HEK293T (cell line): ENCODE measurements around the gene HCFC1R1.

Experiments used
- CTCF ChIA-PET: fragments of 350-600 bp; formaldehyde crosslinking; extraction: SDS; loops from one replicate; lab custom pipeline; 2021; ENCODE audit warnings: antibody characterized with exemption, inconsistent platforms; lab: Yijun Ruan, JAX
- POLR2A ChIA-PET: fragments of 350-600 bp; formaldehyde crosslinking; extraction: SDS; loops from one replicate; lab custom pipeline; 2020; ENCODE audit warnings: antibody characterized with exemption, inconsistent platforms; lab: Yijun Ruan, JAX
- DNase-seq: peaks from one replicate; pipeline ENCODE4 v3.0.0; 2012; ENCODE audit warnings: mixed read lengths; ENCODE audit errors: extremely low spot score
- ARNT ChIP-seq: fragments of 450-650 bp; IDR thresholded peaks from 2 replicates; pipeline ENCODE4 v1.6.1; 2017; ENCODE audit warnings: mild to moderate bottlenecking
- BHLHE40 ChIP-seq: fragments of 450-650 bp; IDR thresholded peaks from 2 replicates; pipeline ENCODE4 v1.6.1; 2016; ENCODE audit warnings: mild to moderate bottlenecking, moderate library complexity, borderline replicate concordance
- CTBP1 ChIP-seq: fragments of 450-650 bp; IDR thresholded peaks from 2 replicates; pipeline ENCODE4 v1.6.1; 2016; ENCODE audit warnings: borderline replicate concordance
- ELF4 ChIP-seq: fragments of 450-650 bp; IDR thresholded peaks from 2 replicates; pipeline ENCODE4 v1.6.1; 2017; ENCODE audit warnings: antibody characterized with exemption
- FOXA1 ChIP-seq: fragments of 450-650 bp; IDR thresholded peaks from 2 replicates; pipeline ENCODE4 v1.6.1; 2016; ENCODE audit warnings: mild to moderate bottlenecking
- FOXK2 ChIP-seq: fragments of 450-650 bp; IDR thresholded peaks from 2 replicates; pipeline ENCODE4 v1.6.1; 2016; ENCODE audit warnings: mild to moderate bottlenecking
- FOXM1 ChIP-seq: fragments of 450-650 bp; IDR thresholded peaks from 2 replicates; pipeline ENCODE4 v1.6.1; 2017; ENCODE audit warnings: mild to moderate bottlenecking, borderline replicate concordance
- HDGF ChIP-seq: fragments of 450-650 bp; IDR thresholded peaks from 2 replicates; pipeline ENCODE4 v1.6.1; 2017; ENCODE audit warnings: antibody characterized with exemption, borderline replicate concordance
- L3MBTL2 ChIP-seq: fragments of 450-650 bp; conservative IDR thresholded peaks from 2 replicates; pipeline ENCODE4 v1.6.1; 2016; ENCODE audit warnings: mild to moderate bottlenecking
- LEF1 ChIP-seq: fragments of 450-650 bp; IDR thresholded peaks from 2 replicates; pipeline ENCODE4 v1.6.1; 2017; ENCODE audit warnings: mild to moderate bottlenecking, borderline replicate concordance
- NFRKB ChIP-seq: fragments of 450-650 bp; IDR thresholded peaks from 2 replicates; pipeline ENCODE4 v1.6.1; 2016; ENCODE audit warnings: mild to moderate bottlenecking, moderate library complexity
- SP1 ChIP-seq: fragments of 450-650 bp; IDR thresholded peaks from 2 replicates; pipeline ENCODE4 v1.6.1; 2017
- SUZ12 ChIP-seq: fragments of 450-650 bp; IDR thresholded peaks from 2 replicates; pipeline ENCODE4 v1.6.1; 2016; ENCODE audit warnings: mild to moderate bottlenecking
- TARDBP ChIP-seq: fragments of 450-650 bp; IDR thresholded peaks from 2 replicates; pipeline ENCODE4 v1.6.1; 2016
- ZNF384 ChIP-seq: fragments of 450-650 bp; IDR thresholded peaks from 2 replicates; pipeline ENCODE4 v1.6.1; 2016
- TF ChIP-seq, protein P1 (sequence below): fragments of 450-650 bp; IDR thresholded peaks from 2 replicates; pipeline ENCODE4 v1.6.1; 2016

Gene HCFC1R1

DNA sequence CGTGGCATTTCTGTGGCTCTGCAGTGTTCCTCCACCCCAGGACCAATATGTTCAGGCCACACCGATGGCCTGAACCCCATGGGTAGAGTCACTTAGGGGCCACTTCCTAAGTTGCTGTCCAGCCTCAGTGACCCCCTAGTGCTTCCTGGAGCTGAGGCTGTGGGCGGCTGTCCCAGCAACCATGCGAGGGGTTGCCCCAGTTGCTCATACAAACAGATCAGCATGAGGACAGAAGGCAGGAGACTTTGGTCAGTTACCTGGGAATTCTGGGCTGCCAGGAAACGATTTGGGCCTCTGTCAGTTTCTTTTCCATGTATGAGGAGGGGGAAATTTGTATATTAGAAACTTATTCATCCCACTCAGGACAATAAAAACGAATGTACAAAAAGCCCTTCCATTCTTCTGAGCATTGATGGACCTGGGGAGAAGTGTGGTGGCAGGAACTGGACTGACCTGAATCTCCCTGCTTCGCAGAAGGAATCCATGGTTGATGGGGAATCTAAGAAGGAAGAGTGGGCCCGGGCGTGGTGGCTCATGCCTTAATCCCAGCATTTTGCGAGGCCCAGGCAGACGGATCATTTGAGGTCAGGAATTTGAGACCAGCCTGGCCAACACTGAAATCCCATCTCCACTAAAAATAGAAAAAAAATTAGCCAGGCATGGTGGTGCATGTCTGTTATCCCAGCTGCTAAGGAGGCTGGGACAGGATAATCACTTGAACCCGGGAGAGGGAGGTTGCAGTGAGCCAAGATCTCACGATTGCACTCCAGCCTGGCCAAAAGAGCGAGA lies 36.8 kb upstream of the HCFC1R1 start:
- TF ChIP-seq SUZ12 (no peak), BHLHE40 (no peak), FOXK2 (no peak), L3MBTL2 (no peak), SP1 (no peak), ZNF384 (no peak), TARDBP (no peak), CTBP1 (no peak), HDGF (no peak), ARNT (no peak), LEF1 (no peak), FOXA1 (no peak), FOXM1 (no peak), NFRKB (no peak), ELF4 (no peak)
- TF ChIP-seq, protein P1, sequence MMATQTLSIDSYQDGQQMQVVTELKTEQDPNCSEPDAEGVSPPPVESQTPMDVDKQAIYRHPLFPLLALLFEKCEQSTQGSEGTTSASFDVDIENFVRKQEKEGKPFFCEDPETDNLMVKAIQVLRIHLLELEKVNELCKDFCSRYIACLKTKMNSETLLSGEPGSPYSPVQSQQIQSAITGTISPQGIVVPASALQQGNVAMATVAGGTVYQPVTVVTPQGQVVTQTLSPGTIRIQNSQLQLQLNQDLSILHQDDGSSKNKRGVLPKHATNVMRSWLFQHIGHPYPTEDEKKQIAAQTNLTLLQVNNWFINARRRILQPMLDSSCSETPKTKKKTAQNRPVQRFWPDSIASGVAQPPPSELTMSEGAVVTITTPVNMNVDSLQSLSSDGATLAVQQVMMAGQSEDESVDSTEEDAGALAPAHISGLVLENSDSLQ: no peak
- no peak for DNase-seq
- POLR2A ChIA-PET: interaction anchor here (0.9 to 2.6 kb wide), 4 partner anchors 29 to 51 kb away, joined by 3 to 12 read pairs (median 8); partner anchors contain the start of genes HCFC1R1, THOC6 and ZNF205
- CTCF ChIA-PET: no interaction called here

DNA sequence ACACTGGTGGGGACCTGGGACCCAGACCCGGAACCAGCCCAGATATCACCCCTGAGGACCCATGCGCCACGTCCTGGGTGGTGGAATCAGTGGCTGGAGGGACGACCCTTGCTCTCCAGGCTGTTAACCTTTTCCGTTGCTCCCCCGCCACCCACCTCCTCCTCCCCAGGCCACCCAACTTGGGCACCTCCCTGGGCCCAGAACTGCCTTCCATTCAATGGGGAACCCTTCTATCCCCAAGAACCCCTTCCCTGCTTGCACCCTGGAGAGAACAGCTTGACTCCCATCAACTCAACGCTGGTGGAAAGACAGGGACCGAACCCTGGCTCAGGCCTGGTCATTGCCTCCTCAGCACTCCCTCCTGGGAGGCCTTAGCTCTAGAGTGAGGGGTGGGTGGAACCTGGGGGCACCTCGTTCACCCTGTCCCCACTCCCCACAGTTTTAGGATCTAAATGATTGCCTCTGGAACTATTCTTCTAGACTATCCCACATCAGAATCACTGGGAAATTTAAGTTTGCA lies 36.0 kb upstream of the HCFC1R1 start:
- DNase-seq: no peak
- no peak for TF ChIP-seq BHLHE40
- no peak for TF ChIP-seq FOXK2
- TF ChIP-seq FOXM1: no peak
- TF ChIP-seq, protein P1: no peak
- TF ChIP-seq SUZ12: no peak
- TF ChIP-seq NFRKB: no peak
- TF ChIP-seq LEF1: no peak
- no peak for TF ChIP-seq FOXA1
- no peak for TF ChIP-seq TARDBP
- TF ChIP-seq SP1: no peak
- no peak for TF ChIP-seq L3MBTL2
- TF ChIP-seq CTBP1: no peak
- TF ChIP-seq ZNF384: no peak
- no peak for TF ChIP-seq ARNT
- no peak for TF ChIP-seq HDGF
- TF ChIP-seq ELF4: no peak
- ChIA-PET CTCF (interaction anchor here (0.6 to 2.1 kb wide), 6 partner anchors 10 to 63 kb away, joined by 3 to 14 read pairs (median 4); partner anchors contain the start of gene ZSCAN10), POLR2A (interaction anchor here (0.9 to 2.6 kb wide), 10 partner anchors 14 to 88 kb away, joined by 3 to 12 read pairs (median 5); partner anchors contain the start of genes HCFC1R1, THOC6 and ZNF205)

DNA sequence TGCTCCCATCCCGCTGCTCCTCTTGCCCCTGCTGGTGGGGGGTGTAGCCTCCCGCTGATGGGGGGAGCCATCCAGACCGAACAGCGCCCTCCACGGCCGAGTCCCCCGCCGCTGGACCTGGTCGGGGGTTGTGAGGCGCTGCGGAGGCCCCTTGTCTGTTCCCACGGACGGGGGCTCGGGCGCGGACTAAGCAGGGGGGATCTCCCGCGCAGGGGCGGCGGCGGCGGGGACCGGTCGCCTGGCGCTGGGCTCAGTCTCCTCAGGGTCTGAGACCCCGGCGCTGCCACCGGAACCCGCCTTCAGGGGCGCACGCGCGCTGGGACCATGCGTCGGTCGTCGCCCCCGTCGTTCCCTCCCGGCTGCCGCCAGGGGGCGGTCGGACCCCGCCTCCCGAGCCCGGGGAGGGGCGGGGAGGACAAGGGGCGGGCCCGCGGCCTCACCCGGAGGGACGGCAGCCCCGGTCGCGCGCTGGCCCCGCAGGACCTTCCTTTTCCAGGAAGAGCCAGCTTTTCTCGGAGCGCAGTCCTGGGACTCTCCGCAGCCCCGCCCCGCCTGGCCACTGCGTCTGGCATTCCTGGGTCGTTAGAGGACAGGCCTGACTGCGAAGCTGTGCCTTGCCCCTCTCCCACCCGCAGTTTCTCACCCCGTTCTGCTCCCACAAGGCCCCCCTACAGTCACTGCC lies 35.4 kb upstream of the HCFC1R1 start:
- POLR2A ChIA-PET: interaction anchor here (0.5 to 2.6 kb wide), 18 partner anchors 10 to 91 kb away, joined by 3 to 12 read pairs (median 4); partner anchors contain the start of genes HCFC1R1, THOC6, TNFRSF12A and ZNF205
- DNase-seq: peak; percentile 95
- TF ChIP-seq CTBP1 (no peak), FOXM1 (no peak), FOXK2 (no peak), FOXA1 (no peak), NFRKB (no peak), ARNT (no peak), ZNF384 (no peak), LEF1 (no peak), BHLHE40 (no peak), TARDBP (no peak), SUZ12 (no peak)
- TF ChIP-seq, protein P1: no peak
- CTCF ChIA-PET: interaction anchor here (0.6 to 2.1 kb wide), 18 partner anchors 9 to 113 kb away, joined by 3 to 14 read pairs (median 4); partner anchors contain the start of genes ZNF205, ZNF213 and ZSCAN10

DNA sequence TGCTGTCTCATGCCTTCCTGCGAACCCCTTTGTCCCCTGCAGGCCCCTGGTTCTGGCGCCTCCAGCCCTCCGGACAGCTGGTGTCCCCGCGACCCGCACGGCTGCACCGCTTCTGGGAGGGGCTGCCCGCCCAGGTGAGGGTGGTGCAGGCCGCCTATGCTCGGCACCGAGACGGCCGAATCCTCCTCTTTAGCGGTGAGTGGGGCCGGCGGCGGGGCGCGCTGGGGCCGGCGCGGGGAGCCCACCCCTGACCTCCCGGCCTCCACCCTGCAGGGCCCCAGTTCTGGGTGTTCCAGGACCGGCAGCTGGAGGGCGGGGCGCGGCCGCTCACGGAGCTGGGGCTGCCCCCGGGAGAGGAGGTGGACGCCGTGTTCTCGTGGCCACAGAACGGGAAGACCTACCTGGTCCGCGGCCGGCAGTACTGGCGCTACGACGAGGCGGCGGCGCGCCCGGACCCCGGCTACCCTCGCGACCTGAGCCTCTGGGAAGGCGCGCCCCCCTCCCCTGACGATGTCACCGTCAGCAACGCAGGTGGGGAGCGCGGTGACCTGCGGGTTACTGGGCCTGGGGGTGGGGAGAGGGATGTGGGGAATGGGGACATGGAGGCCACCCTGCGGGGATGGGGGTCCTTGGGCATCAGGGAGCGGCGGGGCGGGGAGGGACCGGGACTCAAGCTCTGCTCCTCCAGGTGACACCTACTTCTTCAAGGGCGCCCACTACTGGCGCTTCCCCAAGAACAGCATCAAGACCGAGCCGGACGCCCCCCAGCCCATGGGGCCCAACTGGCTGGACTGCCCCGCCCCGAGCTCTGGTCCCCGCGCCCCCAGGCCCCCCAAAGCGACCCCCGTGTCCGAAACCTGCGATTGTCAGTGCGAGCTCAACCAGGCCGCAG lies 34.6 kb upstream of the HCFC1R1 start:
- ChIA-PET POLR2A (interaction anchor here (0.9 to 2.6 kb wide), 14 partner anchors 9 to 85 kb away, joined by 3 to 12 read pairs (median 6); partner anchors contain the start of genes TNFRSF12A, ZNF205 and ZNF213), CTCF (interaction anchor here (0.5 to 2.1 kb wide), 17 partner anchors 10 to 134 kb away, joined by 3 to 14 read pairs (median 5); partner anchors contain the start of genes CLDN6, ZNF205, ZNF213 and ZSCAN10)
- peak; percentile 58 for DNase-seq
- TF ChIP-seq FOXA1: no peak
- TF ChIP-seq, protein P1: no peak
- TF ChIP-seq FOXK2: no peak
- no peak for TF ChIP-seq NFRKB
- no peak for TF ChIP-seq SUZ12
- TF ChIP-seq HDGF: no peak
